HepG2 (cell line): Measurements from ENCODE around the gene TTC19. TPM values are rescaled to one million over a fixed set of nuclear protein-coding genes. Genes with fewer than 3 reads are reported as not detected.

ENCODE experiments used
- ATAC-seq: fragments of 200-7000 bp; cut with Tn5 transposase; 3 replicates; pipeline ENCODE4 v1.9.1; 2020; ENCODE audit warnings: mild to moderate bottlenecking, moderate library complexity
- BruUV-seq: library from RNA; stranded (reverse); fragments of 400-500 nt; replicated peaks from 2 replicates; lab custom pipeline; 2021; lab: Mats Ljungman, UMichigan
- CTCF ChIA-PET: fragments of 300-600 bp; formaldehyde crosslinking; extraction: SDS; loops from one replicate; lab custom pipeline; 2021; ENCODE audit warnings: low total read pairs, inconsistent platforms, low intra/inter-chr PET ratio; lab: Yijun Ruan, JAX
- POLR2A ChIA-PET: fragments of 350-600 bp; sonication (Branson Sonifier 250); formaldehyde crosslinking; loops from one replicate; lab custom pipeline; 2020; ENCODE audit warnings: antibody characterized with exemption, inconsistent platforms; lab: Yijun Ruan, JAX
- DNase-seq: peaks from one replicate; pipeline ENCODE4 v3.0.0-alpha.2; 2015; ENCODE audit warnings: low spot score
- FAIRE-seq: peaks from 3 replicates; lab custom pipeline; 2011; peaks lifted over from hg19 to GRCh38; lab: Jason Lieb, UNC
- H2AFZ ChIP-seq: one replicate; pipeline ENCODE4 v1.6.1; 2011; ENCODE audit warnings: low read length, inconsistent platforms
- H3K27ac ChIP-seq: fragments of 300-600 bp; 3 replicates; pipeline ENCODE4 v1.8.0; 2011; ENCODE audit warnings: mixed run types, mild to moderate bottlenecking, mixed read lengths, low read length, inconsistent platforms; ENCODE audit not compliant: insufficient read depth; ENCODE audit errors: extremely low read length
- H3K27me3 ChIP-seq, 2 experiments: fragments of 200-600 bp in 1 of 2; 2 replicates in 1 of 2; 3 replicates in 1 of 2; pipeline versions ENCODE4 v1.6.0 to v1.8.0; 2011; ENCODE audit warnings: low read length in 2 of 2, mild to moderate bottlenecking in 2 of 2, moderate library complexity in 2 of 2, inconsistent platforms in 1 of 2; ENCODE audit not compliant: insufficient read depth in 2 of 2, control insufficient read depth in 1 of 2
- H3K36me3 ChIP-seq, 2 experiments: fragments of 200-600 bp in 1 of 2; replicated peaks in 1 of 2; 2 replicates in 1 of 2; 3 replicates in 1 of 2; pipeline versions ENCODE4 v1.5.1 to v1.8.0; 2011; ENCODE audit warnings: low read length in 2 of 2, inconsistent platforms in 1 of 2; ENCODE audit not compliant: insufficient read depth in 2 of 2, control insufficient read depth in 1 of 2
- H3K4me1 ChIP-seq: 2 replicates; pipeline ENCODE4 v1.5.1; 2012; ENCODE audit warnings: low read length, inconsistent platforms; ENCODE audit not compliant: insufficient read depth
- H3K4me2 ChIP-seq: 2 replicates; pipeline ENCODE4 v1.6.0; 2011; ENCODE audit warnings: low read depth, low read length, inconsistent platforms
- H3K4me3 ChIP-seq, 3 experiments: fragments of 200-600 bp in 1 of 3; sonication (generic), shearing (Covaris generic) in 1 of 3; replicated peaks in 1 of 3; 2 replicates each; pipeline ENCODE4 v1.5.1; 2011 to 2016; ENCODE audit warnings: low read length in 3 of 3, inconsistent platforms in 2 of 3, low read depth in 2 of 3, mild to moderate bottlenecking in 2 of 3, control low read depth in 1 of 3, mixed read lengths in 1 of 3; ENCODE audit not compliant: insufficient read depth in 1 of 3
- H3K79me2 ChIP-seq: one replicate; pipeline ENCODE4 v1.6.1; 2011; ENCODE audit warnings: low read length, inconsistent platforms; ENCODE audit not compliant: insufficient read depth
- H3K9ac ChIP-seq: 2 replicates; pipeline ENCODE4 v1.6.0; 2011; ENCODE audit warnings: mild to moderate bottlenecking, low read depth, low read length, inconsistent platforms; ENCODE audit not compliant: insufficient read depth
- H3K9me3 ChIP-seq: 2 replicates; pipeline ENCODE4 v1.5.1; 2012; ENCODE audit warnings: mild to moderate bottlenecking, low read length
- H4K20me1 ChIP-seq: 2 replicates; pipeline ENCODE4 v1.6.0; 2011; ENCODE audit warnings: inconsistent platforms, mild to moderate bottlenecking, low read length, moderate library complexity; ENCODE audit not compliant: insufficient read depth
- GMEB1 ChIP-seq: sonication (generic); formaldehyde crosslinking; IDR thresholded peaks from 2 replicates; pipeline ENCODE4 v1.5.1; 2020; ENCODE audit warnings: missing genetic modification reagents, mild to moderate bottlenecking, borderline replicate concordance
- HINFP ChIP-seq: sonication (generic); formaldehyde crosslinking; IDR thresholded peaks from 2 replicates; pipeline ENCODE4 v1.4.0; 2020; ENCODE audit warnings: low read depth, mild to moderate bottlenecking, missing genetic modification reagents
- MIER3 ChIP-seq: IDR thresholded peaks from 2 replicates; pipeline ENCODE4 v1.6.1; 2016; ENCODE audit warnings: missing compliant biosample characterization, borderline replicate concordance
- NFE2 ChIP-seq: sonication (generic); formaldehyde crosslinking; IDR thresholded peaks from 2 replicates; pipeline ENCODE4 v1.4.0; 2020; ENCODE audit warnings: missing genetic modification reagents
- RFX5 ChIP-seq: IDR thresholded peaks from 2 replicates; pipeline ENCODE4 v1.6.1; 2011; ENCODE audit warnings: low read depth, low read length, improper control_type of control experiment
- RORA ChIP-seq: sonication (generic); formaldehyde crosslinking; IDR thresholded peaks from 2 replicates; pipeline ENCODE4 v1.5.0; 2020; ENCODE audit warnings: mild to moderate bottlenecking, missing genetic modification reagents, moderate library complexity
- RXRA ChIP-seq: sonication (generic); formaldehyde crosslinking; IDR thresholded peaks from 2 replicates; pipeline ENCODE4 v1.5.1; 2020; ENCODE audit warnings: missing genetic modification reagents
- ZC3H13 ChIP-seq: sonication (generic); formaldehyde crosslinking; IDR thresholded peaks from 2 replicates; pipeline ENCODE4 v1.8.1; 2023; ENCODE audit warnings: mild to moderate bottlenecking, missing genetic modification reagents, moderate library complexity
- ZFP36 ChIP-seq: fragments of 150-350 bp; IDR thresholded peaks from 2 replicates; pipeline ENCODE4 v1.6.1; 2018; ENCODE audit warnings: borderline replicate concordance, low read length, low read depth; ENCODE audit not compliant: partially characterized antibody
- ZNF546 ChIP-seq: sonication (generic); formaldehyde crosslinking; conservative IDR thresholded peaks from 2 replicates; pipeline ENCODE4 v1.8.1; 2023; ENCODE audit warnings: mild to moderate bottlenecking, missing genetic modification reagents
- ZNF598 ChIP-seq: sonication (generic); formaldehyde crosslinking; IDR thresholded peaks from 2 replicates; pipeline ENCODE4 v1.5.1; 2020; ENCODE audit warnings: mild to moderate bottlenecking, missing genetic modification reagents, borderline replicate concordance
- ZNF776 ChIP-seq: sonication (generic); formaldehyde crosslinking; IDR thresholded peaks from 2 replicates; pipeline ENCODE4 v1.4.0; 2020; ENCODE audit warnings: mild to moderate bottlenecking, missing genetic modification reagents
- WGBS: methylation state at CpG from one replicate; pipeline ENCODE4 v1.1.6; 2017; ENCODE audit warnings: low lambda C conversion rate; 5-methylcytosine and 5-hydroxymethylcytosine counted together
- in situ Hi-C: cut with HindIII; loops from 2 replicates; pipeline ENCODE4 v1.10.0; 2017; ENCODE audit warnings: low pct_unique_long_range_greater_than_20kb; ENCODE audit not compliant: extremely low pct_ligation_motif_present
- intact Hi-C: fragments of 100-400 bp; cut with micrococcal nuclease; formaldehyde crosslinking; loops from one replicate; pipeline ENCODE4 v1.10.0; 2022; ENCODE audit not compliant: unreplicated experiment
- polyA plus RNA-seq, 8 experiments: library from polyadenylated mRNA; depleted of rRNA in 3 of 8; stranded (reverse) in 7 of 8; unstranded in 1 of 8; fragments of >200 nt; fragmentation: Illumina TruSeq in 4 of 8; extraction: Trizol in 4 of 8; gene quantifications; 2 replicates each; pipeline versions ENCODE4 v1.2.1 to v1.2.3, GENCODE V29; 2011 to 2016; ENCODE audit warnings: low read depth in 4 of 8, missing spikeins in 1 of 8, mixed read lengths in 1 of 8; ENCODE audit not compliant: insufficient read depth in 1 of 8
- total RNA-seq, 5 experiments: library from RNA; depleted of rRNA; stranded (reverse); fragments of >200 nt; fragmentation: Illumina TruSeq; extraction: Trizol; gene quantifications; 2 replicates each; pipeline ENCODE4 v1.2.3, GENCODE V29; 2016; ENCODE audit warnings: low read depth in 1 of 5

TTC19 gene
- total and polyA plus RNA-seq, 2 of the 13 experiments (the other 11 are each of a cell fraction or from before 2014, with no cell fraction given) = 4.4 to 24.3 TPM

GRCh38 chr17:16007439-16007838, 7.8 kb downstream of the TTC19 start:
- no TSS peak for BruUV-seq
- Histone ChIP-seq H3K36me3 (peaks cover 27 to 62% of the 10 kb centered on the region in 2 experiments), H4K20me1 (no peaks in the 10 kb centered on the region), H3K4me2 (no peak overlapping the region), H3K4me3 (no peak overlapping the region), H3K27ac (no peak overlapping the region), H3K9ac (no peak overlapping the region), H2AFZ (no peak overlapping the region), H3K27me3 (no peaks in the 10 kb centered on the region), H3K9me3 (no peaks in the 10 kb centered on the region), H3K79me2 (peaks cover 4% of the 10 kb centered on the region), H3K4me1 (peaks cover 14% of the 10 kb centered on the region)
- TF ChIP-seq MIER3 (CRISPR knock-in tag) = no peak
- TF ChIP-seq GMEB1 (CRISPR knock-in tag) = no peak
- no peak for TF ChIP-seq ZFP36
- TF ChIP-seq RXRA = no peak
- TF ChIP-seq ZNF776 (CRISPR knock-in tag) = no peak
- no peak for TF ChIP-seq HINFP (CRISPR knock-in tag)
- no peak for TF ChIP-seq RFX5
- no peak for TF ChIP-seq RORA
- no peak for TF ChIP-seq ZC3H13 (CRISPR knock-in tag)
- no peak for TF ChIP-seq ZNF598
- TF ChIP-seq ZNF546 (CRISPR knock-in tag) = no peak
- no peak for TF ChIP-seq NFE2 (CRISPR knock-in tag)
- ATAC-seq (no peak), FAIRE-seq (no peak), DNase-seq (no peak)
- 97% methylated on average over 3 of the region's 3 CpGs for WGBS
- intact Hi-C loops (no loop called here), in situ Hi-C loops (no loop called here)
- POLR2A ChIA-PET = no interaction called here
- CTCF ChIA-PET = no interaction called here
